ENCODE measurements around the gene ZNF790.

The ZNF790 gene

GRCh38 chr19:36837906-36838783, at the start of gene ZNF790:
TSS of gene ZNF790 (minus strand) at chr19:36838387. CDS start at chr19:36825619, 12,768 bp downstream.
- TF ChIP-seq TOX (CRISPR knock-in tag; IDR thresholded peaks at IDR 0.05; ENCODE audit: borderline replicate concordance): no peak
- peak; percentile 59; the same call in 1 of the 2 replicates for TF ChIP-seq POU6F1 (CRISPR knock-in tag; IDR thresholded peaks at IDR 0.05; ENCODE audit: borderline replicate concordance, low read depth)
- peak; percentile 67 for TF ChIP-seq ZFP3 (CRISPR knock-in tag; IDR thresholded peaks at IDR 0.05)
- TF ChIP-seq GLIS3 (CRISPR knock-in tag; IDR thresholded peaks at IDR 0.05): 0 out of 2 replicates have a peak, but pooled peaks have one; percentile 19
- TF ChIP-seq ZNF70 (CRISPR knock-in tag; IDR thresholded peaks at IDR 0.05): 0 out of 2 replicates have a peak, but pooled peaks have one; percentile 40
- TF ChIP-seq CSDC2 (CRISPR knock-in tag; IDR thresholded peaks at IDR 0.05): no peak; the same call in 1 of the 2 replicates
- 0 out of 2 replicates have a peak, but pooled peaks have one; percentile 2 for TF ChIP-seq ZNF8 (CRISPR knock-in tag; IDR thresholded peaks at IDR 0.05)

GRCh38 chr19:36876993-36877938, 39.1 kb upstream of the ZNF790 start:
- no peak for ATAC-seq
- TF ChIP-seq ZFP3 (CRISPR knock-in tag; IDR thresholded peaks at IDR 0.05): no peak
- TF ChIP-seq CSRNP3 (CRISPR knock-in tag; IDR thresholded peaks at IDR 0.05): no peak
- no peak for TF ChIP-seq PATZ1 (CRISPR knock-in tag; IDR thresholded peaks at IDR 0.05; ENCODE audit: borderline replicate concordance)

More at GRCh38 chr19:36837906-36838783, at the start of gene ZNF790:
- ATAC-seq: peak; percentile 97

GRCh38 chr19:36851898-36852297, 13.7 kb upstream of the ZNF790 start:
- ATAC-seq: no peak

GRCh38 chr19:36850559-36851442, 12.6 kb upstream of the ZNF790 start, which contains the start of gene ZNF345:
TSS of gene ZNF345 (plus strand) at chr19:36850876. CDS start at chr19:36876831, 25,955 bp downstream.
- TF ChIP-seq ZC3H10 (CRISPR knock-in tag; IDR thresholded peaks at IDR 0.05) (no peak), ZFP3 (CRISPR knock-in tag; IDR thresholded peaks at IDR 0.05) (peak; percentile 96)
- peak; percentile 95 for ATAC-seq

More at GRCh38 chr19:36851898-36852297, 13.7 kb upstream of the ZNF790 start:
- TF ChIP-seq ZC3H10 (CRISPR knock-in tag; IDR thresholded peaks at IDR 0.05): no peak
- TF ChIP-seq CSRNP3 (CRISPR knock-in tag; IDR thresholded peaks at IDR 0.05): no peak
- TF ChIP-seq CSDC2 (CRISPR knock-in tag; IDR thresholded peaks at IDR 0.05): no peak
- TF ChIP-seq GLIS3 (CRISPR knock-in tag; IDR thresholded peaks at IDR 0.05): no peak
- TF ChIP-seq ISL1 (CRISPR knock-in tag; IDR thresholded peaks at IDR 0.05): no peak
- TF ChIP-seq ARNTL (CRISPR knock-in tag; IDR thresholded peaks at IDR 0.05; ENCODE audit: borderline replicate concordance, low read depth): no peak
- no peak for TF ChIP-seq PPARA (CRISPR knock-in tag; IDR thresholded peaks at IDR 0.05; ENCODE audit: borderline replicate concordance)
- no peak for TF ChIP-seq ZFP3 (CRISPR knock-in tag; IDR thresholded peaks at IDR 0.05)
- TF ChIP-seq ZNF8 (CRISPR knock-in tag; IDR thresholded peaks at IDR 0.05): no peak
- TF ChIP-seq RARB (CRISPR knock-in tag; IDR thresholded peaks at IDR 0.05): no peak
- TF ChIP-seq OSR1 (CRISPR knock-in tag; IDR thresholded peaks at IDR 0.05): no peak
- no peak for TF ChIP-seq ESRRG (CRISPR knock-in tag; IDR thresholded peaks at IDR 0.05)
- TF ChIP-seq ZNF70 (CRISPR knock-in tag; IDR thresholded peaks at IDR 0.05): no peak

Data from SK-N-SH treated with all-trans-retinoic acid at 6 μM for 48 hours (cell line).